Activated CD4-positive, CD25-positive, alpha-beta regulatory T cell (primary cell): ENCODE data around the gene GNPNAT1.
"Not testable (repeated sequence)": the region's sequence is repeated elsewhere in the genome, so short reads cannot be mapped to it uniquely, and the experiment has no call there.

Source experiments
- DNase-seq, 4 experiments: peaks; one replicate each; lab custom pipeline; 2025; lab: John Stamatoyannopoulos, UW

GNPNAT1 gene

DNA sequence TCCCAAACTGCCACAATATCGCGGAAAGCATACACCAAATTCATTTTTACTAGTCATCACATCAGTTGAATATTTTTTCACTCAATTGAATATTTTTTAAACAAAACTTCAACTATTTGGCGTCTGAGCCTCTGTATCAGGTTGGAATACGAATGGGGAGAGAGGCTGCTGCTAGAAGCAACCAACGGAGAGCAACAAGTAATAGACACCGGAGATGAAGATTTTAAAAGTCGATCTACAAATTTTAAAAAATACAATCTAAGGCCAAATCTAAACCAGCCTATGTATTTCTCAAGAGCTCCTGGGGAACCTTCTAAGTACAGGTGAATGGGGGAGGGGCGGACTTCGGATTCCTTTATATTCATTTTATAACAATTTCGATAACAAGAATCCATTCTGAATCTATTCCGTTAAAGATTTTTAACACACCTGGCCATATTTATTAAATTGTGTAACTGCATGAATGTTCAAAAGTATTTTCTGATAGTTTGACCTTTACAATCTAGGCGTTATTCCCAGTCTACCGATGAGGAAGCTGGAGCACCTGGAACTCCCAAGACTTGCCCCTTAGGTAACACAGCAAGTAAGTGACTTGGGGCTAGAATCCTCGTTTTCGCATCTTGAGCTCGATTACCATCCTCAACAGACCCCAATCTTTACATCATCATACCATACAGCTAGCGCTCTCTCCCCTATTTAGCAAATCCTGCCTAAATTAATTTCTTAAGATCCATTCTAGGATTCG is 1.2 kb downstream of the GNPNAT1 start:
- DNase-seq = no peak

DNA sequence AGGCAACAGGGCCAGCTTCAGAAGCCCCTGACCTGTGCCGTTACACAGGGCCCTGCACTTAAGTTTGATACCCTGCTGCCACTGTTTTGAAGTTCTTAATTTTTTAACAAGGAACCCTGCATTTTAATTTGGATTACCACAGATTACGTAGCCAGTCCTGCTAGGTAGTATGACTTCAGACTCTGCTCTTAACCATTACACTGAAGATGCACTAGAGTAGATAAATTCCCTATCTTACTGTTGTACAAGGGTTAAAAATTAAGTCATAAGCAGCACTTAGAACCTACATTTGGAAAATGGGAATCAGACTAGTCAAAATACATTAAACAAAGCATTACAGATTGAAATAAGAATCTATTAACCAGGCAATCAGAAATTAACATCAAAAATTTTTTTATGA is 2.3 kb downstream of the GNPNAT1 start:
- DNase-seq = no peak

DNA sequence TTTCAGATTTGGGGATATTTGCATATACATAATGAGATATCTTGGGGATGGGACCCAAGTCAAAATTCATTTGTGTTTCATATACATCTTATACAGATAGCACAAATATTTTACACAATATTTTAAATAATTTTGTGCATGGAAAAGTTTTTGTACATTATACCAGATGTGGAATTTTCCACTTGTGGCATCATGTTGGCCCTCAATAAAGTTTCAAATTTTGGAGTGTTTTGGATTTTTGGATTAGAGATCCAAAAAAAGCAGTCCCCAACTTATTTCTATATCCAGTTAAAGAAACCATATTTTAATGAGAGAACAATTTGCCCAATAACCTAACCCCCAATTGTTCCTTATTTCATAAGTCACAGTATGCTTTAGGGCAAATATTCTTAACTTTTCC is 4.5 kb downstream of the GNPNAT1 start:
- DNase-seq = no peak

GRCh38 chr14:52783206-52783605 is 8.2 kb downstream of the GNPNAT1 start:
- DNase-seq = no peak

DNA sequence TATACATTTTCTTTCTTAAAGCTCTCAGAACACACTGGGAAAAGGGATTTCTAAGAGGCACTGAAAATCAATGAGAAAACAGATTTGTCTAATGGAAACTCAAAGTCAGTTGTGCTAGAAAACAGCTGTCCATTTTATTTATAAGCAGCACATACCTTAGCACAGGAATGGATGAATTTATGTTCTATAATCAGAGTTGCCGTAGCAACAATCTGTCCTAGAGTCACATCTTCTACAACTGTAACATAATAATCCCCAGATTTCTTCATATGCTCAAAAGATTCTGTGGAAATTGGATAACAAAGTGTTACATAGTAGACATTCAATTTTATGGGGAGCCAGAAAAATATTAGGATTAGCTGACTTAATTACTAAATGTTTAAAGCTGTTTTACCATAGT is 9.8 kb downstream of the GNPNAT1 start:
- DNase-seq = no peak

DNA sequence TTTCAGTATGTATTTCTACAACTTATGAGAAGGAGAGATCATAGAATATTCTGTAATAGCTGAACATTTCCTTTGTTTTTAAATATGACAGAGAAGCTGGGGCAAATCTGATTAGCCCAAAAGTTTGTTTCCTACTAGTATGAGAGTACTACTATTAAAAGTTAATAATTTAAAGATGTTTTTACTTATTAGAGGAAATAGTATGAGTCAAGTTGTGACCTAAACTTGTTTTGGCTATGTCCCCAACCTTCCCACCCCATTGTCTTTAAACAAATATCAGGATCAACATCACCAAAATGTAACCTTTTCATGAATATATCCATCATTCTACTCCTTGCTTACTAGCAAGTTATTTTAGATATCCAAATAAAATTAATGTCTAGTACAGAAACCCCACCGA is 10.5 kb downstream of the GNPNAT1 start:
- DNase-seq = no peak

GRCh38 chr14:52778702-52779101 is 12.7 kb downstream of the GNPNAT1 start:
- DNase-seq = no peak

DNA sequence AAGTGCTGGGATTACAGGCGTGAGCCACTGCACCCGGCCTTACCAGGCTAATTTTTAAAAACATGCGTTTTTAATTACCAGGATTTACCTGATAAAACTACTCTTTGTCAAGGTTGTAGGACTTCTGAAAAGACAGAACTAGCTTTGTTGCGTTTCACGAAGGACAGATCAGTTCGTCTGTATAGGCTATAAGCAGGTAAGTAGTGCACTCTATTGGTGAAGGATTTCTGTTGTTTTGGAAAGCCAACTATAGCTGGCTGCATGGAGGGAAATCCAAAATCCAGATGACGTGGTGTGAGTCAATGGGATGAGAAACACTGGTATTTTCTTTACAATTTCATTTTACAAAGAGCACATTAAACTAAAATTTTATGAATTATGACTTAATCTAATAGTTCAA is 14.6 kb downstream of the GNPNAT1 start:
- no peak for DNase-seq

- DNase-seq = no peak
Observed at GRCh38 chr14:52769887-52770286, 21.5 kb downstream of the GNPNAT1 start.

GRCh38 chr14:52767058-52767833 is 24.2 kb downstream of the GNPNAT1 start:
- no peak for DNase-seq

DNA sequence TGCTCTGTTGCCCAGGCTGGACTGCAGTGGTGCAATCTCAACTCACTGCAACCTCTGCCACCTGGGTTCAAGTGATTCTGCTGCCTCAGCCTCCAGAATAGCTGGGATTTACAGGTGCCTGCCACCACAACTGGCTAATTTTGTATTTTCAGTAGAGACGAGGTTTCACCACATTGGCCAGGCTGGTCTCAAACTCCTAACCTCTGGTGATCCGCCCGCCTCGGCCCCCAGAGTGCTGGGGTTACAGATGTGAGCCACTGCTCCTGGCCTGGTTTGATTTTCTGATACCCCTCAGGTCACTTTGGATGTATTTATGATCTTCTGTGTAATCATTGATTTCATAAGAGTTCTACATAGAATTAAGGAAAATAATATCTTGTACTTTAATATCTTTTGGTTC is 28.5 kb downstream of the GNPNAT1 start:
- not testable (repeated sequence) for DNase-seq

DNA sequence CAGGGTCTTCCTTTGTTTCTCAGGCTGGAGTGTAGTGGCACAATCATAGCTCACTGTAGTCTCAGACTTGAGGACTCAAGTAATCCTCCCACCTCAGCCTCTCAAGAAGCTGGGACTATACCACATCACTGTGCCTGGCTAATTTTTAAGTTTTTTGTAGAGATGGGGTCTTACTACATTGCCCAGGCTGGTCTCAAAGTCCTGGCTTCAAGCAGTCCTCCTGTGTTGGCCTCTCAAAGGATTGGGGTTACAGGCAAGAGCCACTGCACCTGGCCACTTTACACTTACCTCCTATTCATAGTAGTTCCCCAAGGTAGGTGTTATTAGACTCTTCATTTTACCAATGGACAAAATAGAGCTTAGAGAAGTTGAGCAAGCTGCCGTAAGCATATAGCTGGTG is 32.3 kb downstream of the GNPNAT1 start:
- no peak for DNase-seq

GRCh38 chr14:52755607-52756316 is 35.6 kb downstream of the GNPNAT1 start:
- no peak for DNase-seq

DNA sequence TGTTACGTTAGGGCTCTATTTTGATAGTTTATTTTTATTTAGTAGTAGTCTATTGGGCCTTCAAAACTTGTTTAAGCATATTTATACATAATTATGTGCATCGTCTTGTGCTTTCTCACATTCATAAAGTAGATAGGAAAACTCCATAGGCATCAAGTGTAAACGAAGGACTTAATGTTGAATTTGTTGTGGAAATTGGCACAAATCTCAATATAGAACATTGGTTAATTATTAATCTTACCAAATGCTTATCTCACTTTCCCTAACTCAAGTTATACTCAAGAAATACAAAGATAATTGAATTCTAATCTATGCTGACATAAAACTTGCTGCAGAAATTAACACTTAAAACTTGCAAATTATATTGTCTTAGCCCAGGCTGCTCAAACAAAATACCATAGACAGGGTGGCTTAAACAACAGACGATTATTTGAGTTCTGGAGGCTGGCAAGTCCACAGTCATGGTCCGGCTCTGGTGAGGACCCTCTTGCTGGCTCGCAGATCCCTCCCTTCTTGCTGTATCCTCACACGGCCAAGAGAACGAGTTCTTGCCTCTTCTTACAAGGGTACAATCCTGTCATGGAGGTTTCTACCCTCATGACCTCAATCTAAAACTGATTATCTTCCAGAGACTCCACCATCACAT is 42.6 kb downstream of the GNPNAT1 start:
- no peak for DNase-seq

- no peak for DNase-seq
Observed at GRCh38 chr14:52741865-52742264, 49.5 kb downstream of the GNPNAT1 start.

- no peak for DNase-seq
Observed at GRCh38 chr14:52740751-52741150, 50.7 kb downstream of the GNPNAT1 start.

- DNase-seq = no peak
Observed at GRCh38 chr14:52738409-52738808, 53.0 kb downstream of the GNPNAT1 start.

- DNase-seq = no peak
Observed at GRCh38 chr14:52735921-52736489, 55.4 kb downstream of the GNPNAT1 start.

GRCh38 chr14:52733824-52734223 is 57.6 kb downstream of the GNPNAT1 start:
- no peak for DNase-seq

GRCh38 chr14:52730709-52731111 is 60.7 kb downstream of the GNPNAT1 start:
- DNase-seq = no peak

- peak; percentile 96 to 98 (median 97) for DNase-seq
Observed at GRCh38 chr14:52729925-52730708, 61.3 kb downstream of the GNPNAT1 start, which contains the start of gene STYX. Gene STYX, plus strand, starts transcription at chr14:52730166. Its CDS starts 309 bp downstream, at chr14:52730475.
